IPS DF 6.9 (cell line): ENCODE measurements around the gene GH1.
"Not testable (repeated sequence)": the region's sequence is repeated elsewhere in the genome, so short reads cannot be mapped to it uniquely, and the experiment has no call there.

Source experiments
- DNase-seq: peaks from one replicate; pipeline ENCODE4 v3.0.0-alpha.2; 2013; ENCODE audit warnings: low read depth, low spot score
- H3K27ac ChIP-seq: one replicate; pipeline ENCODE4 v1.5.1; 2013; ENCODE audit warnings: low read length, control low read depth
- H3K27me3 ChIP-seq: 2 replicates; pipeline ENCODE4 v1.6.1; 2013; ENCODE audit warnings: mild to moderate bottlenecking, low read length; ENCODE audit not compliant: control insufficient read depth, insufficient read depth
- H3K36me3 ChIP-seq: 2 replicates; pipeline ENCODE4 v1.6.1; 2013; ENCODE audit warnings: low read length; ENCODE audit not compliant: control insufficient read depth, insufficient read depth
- H3K4me1 ChIP-seq: 2 replicates; pipeline ENCODE4 v1.6.1; 2013; ENCODE audit warnings: low read length; ENCODE audit not compliant: control insufficient read depth, insufficient read depth
- H3K4me3 ChIP-seq: 2 replicates; pipeline ENCODE4 v1.5.1; 2013; ENCODE audit warnings: mild to moderate bottlenecking, low read length
- H3K9me3 ChIP-seq: 2 replicates; pipeline ENCODE4 v1.6.1; 2013; ENCODE audit warnings: low read length, inconsistent platforms; ENCODE audit not compliant: control insufficient read depth, insufficient read depth
- WGBS: extraction: QIAGEN DNeasy Blood & Tissue Kit; methylation state at CpG from one replicate; pipeline ENCODE4 v1.1.7; 2013; ENCODE audit warnings: mixed read lengths, missing lambda C conversion rate; ENCODE audit not compliant: insufficient read length, insufficient coverage; 5-methylcytosine and 5-hydroxymethylcytosine counted together

The GH1 gene

DNA sequence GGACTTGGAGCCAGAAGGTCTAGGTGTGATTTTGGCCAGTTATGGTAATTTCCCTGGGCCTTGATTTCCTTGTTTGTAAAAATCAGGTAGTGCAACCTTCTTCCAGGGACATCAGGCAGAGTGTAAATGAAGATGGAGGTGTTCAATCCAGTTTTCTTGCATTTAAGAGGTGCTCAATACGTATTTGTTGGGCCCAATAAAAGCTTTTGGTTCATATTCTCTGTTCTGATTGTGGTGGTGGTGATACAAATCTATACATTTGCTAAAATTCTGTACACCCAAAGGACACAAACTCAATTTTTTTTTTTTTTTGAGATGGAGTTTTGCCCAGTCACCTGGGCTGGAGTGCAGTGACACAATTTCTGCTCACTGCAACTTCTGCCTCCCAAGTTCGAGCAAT lies 7.5 kb upstream of the GH1 start:
- Histone ChIP-seq H3K27ac (no peak overlapping the region), H3K27me3 (no peaks in the 10 kb centered on the region), H3K9me3 (no peaks in the 10 kb centered on the region), H3K4me1 (peaks cover 3% of the 10 kb centered on the region; the same call in 1 of the 2 replicates), H3K4me3 (no peak overlapping the region), H3K36me3 (no peaks in the 10 kb centered on the region)
- no CpG with 5 or more reads among the region's 2 CpGs for WGBS
- DNase-seq = no peak

DNA sequence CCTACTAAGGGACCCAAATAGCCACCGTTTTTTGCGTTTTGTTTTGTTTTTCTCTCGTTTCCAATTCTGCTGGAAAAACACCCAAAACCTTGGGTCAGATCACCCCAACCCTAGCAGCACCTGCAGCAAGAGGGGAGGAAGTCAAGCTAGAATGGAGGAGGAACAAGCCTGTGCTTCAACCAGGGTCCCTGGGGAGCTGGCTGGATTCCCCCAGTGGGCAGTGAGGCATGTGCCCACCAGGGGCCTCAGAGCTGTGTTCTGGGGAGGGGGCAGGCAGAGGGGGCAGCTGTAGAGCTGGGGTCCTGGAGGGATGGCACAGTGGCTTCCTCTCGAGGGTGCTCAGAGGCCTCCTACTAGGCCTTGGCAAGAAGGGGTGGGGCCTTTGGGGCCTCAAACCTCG lies 7.0 kb upstream of the GH1 start:
- no peak for DNase-seq
- H3K4me1 ChIP-seq = 0 out of 2 replicates have a peak, but pooled peaks cover 2% of the 10 kb centered on the region
- WGBS = no CpG with 5 or more reads among the region's 5 CpGs
- H3K27ac ChIP-seq = no peak overlapping the region
- H3K9me3 ChIP-seq = no peaks in the 10 kb centered on the region
- no peak overlapping the region for H3K4me3 ChIP-seq
- no peaks in the 10 kb centered on the region for H3K36me3 ChIP-seq
- H3K27me3 ChIP-seq = no peaks in the 10 kb centered on the region

DNA sequence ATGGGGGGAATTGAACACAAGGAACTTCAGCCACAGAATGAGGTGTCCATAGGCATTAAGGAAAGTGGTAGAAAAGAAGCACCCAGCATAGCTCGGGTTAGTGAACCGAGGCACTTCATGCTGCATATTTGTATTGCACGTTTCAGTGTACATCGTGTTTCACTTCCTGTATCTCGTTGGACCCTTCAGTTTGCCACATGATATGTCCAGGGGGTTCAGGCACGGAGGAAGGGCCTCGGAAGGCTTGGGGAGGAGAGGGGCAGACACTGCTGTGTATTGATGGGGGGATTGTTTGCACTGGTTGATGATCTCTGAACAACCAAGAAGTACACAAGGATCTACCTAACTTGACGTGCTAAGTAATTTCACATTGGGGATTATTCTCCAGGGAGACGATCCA lies 3.8 kb upstream of the GH1 start:
- H3K36me3 ChIP-seq, DNase-seq, H3K27me3 ChIP-seq, H3K9me3 ChIP-seq, H3K27ac ChIP-seq, H3K4me3 ChIP-seq, H3K4me1 ChIP-seq: not testable (repeated sequence)
- WGBS = no CpG with 5 or more reads among the region's 9 CpGs

DNA sequence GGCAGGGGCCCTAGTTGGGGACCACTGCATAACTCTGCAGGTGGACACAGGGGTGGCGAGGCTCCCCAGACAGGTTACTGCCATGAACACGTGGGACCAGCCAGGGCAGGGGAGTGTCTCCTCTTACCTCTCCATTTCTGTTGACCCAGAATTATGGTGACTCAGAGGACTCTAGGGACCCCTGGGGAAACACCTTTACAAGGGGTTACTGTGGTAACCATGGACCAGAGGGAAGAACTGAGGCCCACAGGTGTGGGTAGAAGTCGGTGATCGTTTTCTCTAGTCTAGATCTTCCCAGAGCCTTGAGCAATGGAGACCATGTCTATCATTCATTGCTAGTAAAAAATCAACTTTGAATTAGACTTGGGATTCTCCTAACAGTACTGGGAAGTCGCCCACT lies 2.1 kb upstream of the GH1 start:
- H3K27me3 ChIP-seq, H3K9me3 ChIP-seq, DNase-seq, H3K27ac ChIP-seq, H3K4me1 ChIP-seq, H3K36me3 ChIP-seq, H3K4me3 ChIP-seq: not testable (repeated sequence)
- WGBS = no CpG with 5 or more reads among the region's 5 CpGs

DNA sequence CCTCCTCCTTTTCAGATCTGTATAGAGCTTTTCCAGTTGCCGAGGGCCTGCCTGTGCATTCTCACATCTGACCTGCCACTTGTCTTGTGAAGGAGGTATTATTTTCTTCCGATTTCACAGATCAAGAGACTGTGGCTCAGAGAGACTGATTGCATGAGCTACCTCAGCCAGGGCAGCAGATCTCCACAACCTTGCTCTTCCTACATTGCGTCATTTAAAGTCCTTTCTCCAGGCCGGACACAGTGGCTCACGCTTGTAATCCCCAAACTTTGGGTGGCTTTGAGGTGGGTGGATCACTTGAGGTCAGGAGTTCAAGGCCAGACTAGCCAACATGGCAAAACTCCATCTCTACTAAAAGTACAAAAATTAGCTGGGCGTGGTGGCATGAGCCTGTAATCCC lies 1.4 kb upstream of the GH1 start:
- DNase-seq, H3K27me3 ChIP-seq, H3K4me3 ChIP-seq, H3K27ac ChIP-seq, H3K36me3 ChIP-seq, H3K9me3 ChIP-seq, H3K4me1 ChIP-seq: not testable (repeated sequence)
- WGBS = no CpG with 5 or more reads among the region's 6 CpGs

DNA sequence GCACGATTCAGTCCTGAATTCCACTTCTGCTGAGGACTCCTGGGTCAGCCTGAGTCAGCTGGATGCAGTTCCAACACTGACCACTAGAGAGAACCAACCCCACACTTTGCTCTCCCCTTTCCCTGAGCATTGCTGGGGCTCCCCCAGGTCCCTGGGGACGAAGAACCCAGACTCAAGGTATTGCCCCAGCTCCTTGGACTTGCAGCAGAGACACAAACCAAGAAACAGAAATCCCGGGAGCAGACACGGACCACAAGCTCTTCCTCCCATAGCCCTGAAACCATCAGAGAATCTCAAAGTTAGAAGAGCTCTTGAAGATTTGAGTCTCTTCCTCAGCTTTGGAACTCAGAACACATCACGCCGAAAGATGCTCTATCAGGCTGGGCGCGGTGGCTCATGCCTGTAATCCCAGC lies 678 bp upstream of the GH1 start:
- no peak for DNase-seq
- no peaks in the 10 kb centered on the region for H3K27me3 ChIP-seq
- no peaks in the 10 kb centered on the region for H3K4me1 ChIP-seq
- no CpG with 5 or more reads among the region's 8 CpGs for WGBS
- H3K9me3 ChIP-seq = no peaks in the 10 kb centered on the region
- no peak overlapping the region for H3K4me3 ChIP-seq
- H3K27ac ChIP-seq = no peak overlapping the region
- H3K36me3 ChIP-seq = no peaks in the 10 kb centered on the region

DNA sequence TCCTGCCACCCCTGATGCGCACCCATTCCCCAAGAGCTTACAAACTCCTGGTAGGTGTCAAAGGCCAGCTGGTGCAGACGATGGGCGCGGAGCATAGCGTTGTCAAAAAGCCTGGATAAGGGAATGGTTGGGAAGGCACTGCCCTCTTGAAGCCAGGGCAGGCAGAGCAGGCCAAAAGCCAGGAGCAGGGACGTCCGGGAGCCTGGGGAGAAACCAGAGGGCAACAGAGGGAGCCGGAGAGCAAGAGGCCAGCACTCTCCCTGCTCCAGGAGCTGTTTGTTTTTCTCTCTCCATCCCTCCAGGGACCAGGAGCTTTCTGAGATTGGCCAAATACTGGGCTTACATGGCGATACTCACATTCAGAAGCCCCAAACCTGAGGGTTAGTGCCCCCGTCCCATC lies 334 bp downstream of the GH1 start:
- Histone ChIP-seq H3K4me1 (no peaks in the 10 kb centered on the region), H3K36me3 (no peaks in the 10 kb centered on the region), H3K27ac (no peak overlapping the region), H3K4me3 (no peak overlapping the region), H3K27me3 (no peaks in the 10 kb centered on the region), H3K9me3 (no peaks in the 10 kb centered on the region)
- no peak for DNase-seq
- WGBS = no CpG with 5 or more reads among the region's 10 CpGs

DNA sequence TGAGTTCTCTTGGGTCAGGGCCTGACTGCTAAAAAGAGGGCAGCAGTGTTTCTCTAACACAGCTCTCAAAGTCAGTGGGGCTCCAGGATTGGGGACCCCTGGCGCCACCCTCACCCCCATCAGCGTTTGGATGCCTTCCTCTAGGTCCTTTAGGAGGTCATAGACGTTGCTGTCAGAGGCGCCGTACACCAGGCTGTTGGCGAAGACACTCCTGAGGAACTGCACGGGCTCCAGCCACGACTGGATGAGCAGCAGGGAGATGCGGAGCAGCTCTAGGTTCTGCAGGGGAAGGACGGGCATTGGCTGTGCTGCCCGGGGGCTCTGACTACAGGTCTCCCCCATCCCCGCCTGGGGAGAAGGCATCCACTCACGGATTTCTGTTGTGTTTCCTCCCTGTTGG lies 993 bp downstream of the GH1 start:
- Histone ChIP-seq H3K4me3 (no peak overlapping the region), H3K4me1 (no peaks in the 10 kb centered on the region), H3K9me3 (no peaks in the 10 kb centered on the region), H3K27me3 (no peaks in the 10 kb centered on the region), H3K27ac (no peak overlapping the region), H3K36me3 (no peaks in the 10 kb centered on the region)
- no peak for DNase-seq
- no CpG with 5 or more reads among the region's 13 CpGs for WGBS

DNA sequence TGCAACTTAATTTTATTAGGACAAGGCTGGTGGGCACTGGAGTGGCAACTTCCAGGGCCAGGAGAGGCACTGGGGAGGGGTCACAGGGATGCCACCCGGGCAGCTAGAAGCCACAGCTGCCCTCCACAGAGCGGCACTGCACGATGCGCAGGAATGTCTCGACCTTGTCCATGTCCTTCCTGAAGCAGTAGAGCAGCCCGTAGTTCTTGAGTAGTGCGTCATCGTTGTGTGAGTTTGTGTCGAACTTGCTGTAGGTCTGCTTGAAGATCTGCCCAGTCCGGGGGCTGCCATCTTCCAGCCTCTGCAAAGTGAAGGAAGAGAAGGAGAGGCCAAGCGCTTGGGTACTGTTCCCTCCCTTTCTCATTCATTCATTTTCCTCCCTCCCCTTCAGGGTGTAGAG lies 1.4 kb downstream of the GH1 start:
- H3K27me3 ChIP-seq, DNase-seq, H3K27ac ChIP-seq, H3K9me3 ChIP-seq, H3K36me3 ChIP-seq, H3K4me3 ChIP-seq, H3K4me1 ChIP-seq: not testable (repeated sequence)
- no CpG with 5 or more reads among the region's 11 CpGs for WGBS

DNA sequence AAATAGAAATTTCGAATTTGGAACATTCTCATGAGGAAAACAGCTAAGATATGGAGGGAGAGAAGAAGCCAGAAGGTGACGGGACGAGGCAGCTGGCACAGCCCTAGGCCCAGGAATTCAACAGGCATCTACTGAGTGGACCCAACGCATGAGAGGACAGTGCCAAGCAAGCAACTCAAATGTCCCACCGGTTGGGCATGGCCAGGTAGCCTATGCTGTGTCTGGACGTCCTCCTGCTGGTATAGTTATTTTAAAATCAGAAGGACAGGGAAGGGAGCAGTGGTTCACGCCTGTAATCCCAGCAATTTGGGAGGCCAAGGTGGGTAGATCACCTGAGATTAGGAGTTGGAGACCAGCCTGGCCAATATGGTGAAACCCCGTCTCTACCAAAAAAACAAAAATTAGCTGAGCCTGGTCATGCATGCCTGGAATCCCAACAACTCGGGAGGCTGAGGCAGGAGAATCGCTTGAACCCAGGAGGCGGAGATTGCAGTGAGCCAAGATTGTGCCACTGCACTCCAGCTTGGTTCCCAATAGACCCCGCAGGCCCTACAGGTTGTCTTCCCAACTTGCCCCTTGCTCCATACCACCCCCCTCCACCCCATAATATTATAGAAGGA lies 2.0 kb downstream of the GH1 start:
- no peak overlapping the region for H3K4me3 ChIP-seq
- no peaks in the 10 kb centered on the region for H3K4me1 ChIP-seq
- H3K27me3 ChIP-seq = no peaks in the 10 kb centered on the region
- H3K36me3 ChIP-seq = no peaks in the 10 kb centered on the region
- no peak for DNase-seq
- no CpG with 5 or more reads among the region's 12 CpGs for WGBS
- H3K9me3 ChIP-seq = no peaks in the 10 kb centered on the region
- H3K27ac ChIP-seq = no peak overlapping the region

DNA sequence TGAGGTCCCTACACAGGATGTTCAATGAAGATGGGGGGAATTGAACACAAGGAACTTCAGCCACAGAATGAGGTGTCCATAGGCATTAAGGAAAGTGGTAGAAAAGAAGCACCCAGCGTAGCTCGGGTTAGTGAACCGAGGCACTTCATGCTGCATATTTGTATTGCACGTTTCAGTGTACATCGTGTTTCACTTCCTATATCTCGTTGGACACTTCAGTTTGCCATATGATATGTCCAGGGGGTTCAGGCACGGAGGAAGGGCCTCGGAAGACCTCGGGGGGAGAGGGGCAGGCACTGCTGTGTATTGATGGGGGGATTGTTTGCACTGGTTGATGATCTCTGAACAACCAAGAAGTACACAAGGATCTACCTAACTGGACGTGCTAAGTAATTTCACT lies 2.9 kb downstream of the GH1 start:
- H3K9me3 ChIP-seq, H3K36me3 ChIP-seq, H3K27me3 ChIP-seq, H3K27ac ChIP-seq, DNase-seq, H3K4me3 ChIP-seq, H3K4me1 ChIP-seq: not testable (repeated sequence)
- WGBS = no CpG with 5 or more reads among the region's 10 CpGs
